Dendritic cell treated with granulocyte-macrophage colony-stimulating factor and Interleukin-4, amounts not matched to agents 40 ng/mL and 50 ng/mL, for 4 days (primary cell): ENCODE results near the gene TWF2.

Experiments used
- H3K27ac Mint-ChIP-seq: one replicate; pipeline ENCODE4 v1.8.0; 2022; ENCODE audit warnings: mild to moderate bottlenecking, mixed read lengths
- H3K27me3 Mint-ChIP-seq: one replicate; pipeline ENCODE4 v1.8.0; 2022; ENCODE audit warnings: mild to moderate bottlenecking, mixed read lengths
- H3K36me3 Mint-ChIP-seq: one replicate; pipeline ENCODE4 v1.8.0; 2022; ENCODE audit warnings: low read depth, mixed read lengths
- H3K4me1 Mint-ChIP-seq: one replicate; pipeline ENCODE4 v1.8.0; 2022; ENCODE audit warnings: low read depth, mixed read lengths
- H3K4me3 Mint-ChIP-seq: one replicate; pipeline ENCODE4 v1.8.0; 2022; ENCODE audit warnings: mild to moderate bottlenecking, moderate library complexity, mixed read lengths
- H3K9me3 Mint-ChIP-seq: one replicate; pipeline ENCODE4 v1.8.0; 2022; ENCODE audit warnings: mixed read lengths
- intact Hi-C: fragments of 100-400 bp; cut with micrococcal nuclease; formaldehyde crosslinking; loops from one replicate; pipeline ENCODE4 v1.15.0; 2022

The TWF2 gene

DNA sequence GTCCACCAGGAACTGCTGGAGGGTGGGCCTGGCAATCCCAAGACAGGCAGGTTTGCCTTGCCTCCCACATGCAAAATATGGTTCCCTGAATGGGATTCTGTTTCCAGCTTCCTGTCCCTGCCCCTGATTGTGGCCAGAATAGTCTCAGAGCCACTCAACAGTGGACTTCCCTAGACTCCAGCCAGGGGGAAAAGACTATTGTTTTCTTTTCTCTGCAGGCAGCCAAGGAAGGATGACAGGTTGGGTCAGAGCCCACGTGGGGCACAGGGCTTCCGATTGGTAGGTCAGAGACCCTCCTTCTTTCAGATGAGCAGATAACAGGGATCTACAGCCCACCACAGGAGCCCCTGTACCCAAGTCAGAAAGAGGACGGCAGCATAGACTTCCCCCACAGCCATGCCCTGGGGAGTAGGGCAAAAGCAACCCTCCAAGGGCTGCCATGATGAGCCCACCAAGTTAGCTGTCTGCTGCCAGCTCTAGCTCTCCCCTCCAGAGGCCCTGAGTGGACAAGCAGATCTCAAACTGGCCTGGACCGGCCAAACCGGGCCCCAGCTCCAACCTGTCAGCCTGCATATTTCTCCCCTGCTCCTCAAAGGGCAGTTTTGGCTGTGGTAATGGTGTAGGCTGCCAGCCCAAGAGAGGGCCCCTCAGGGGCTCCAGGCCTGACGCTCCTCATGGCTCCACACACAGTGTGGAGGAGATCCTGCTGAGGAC, 19.9 kb downstream of the TWF2 start:
- intact Hi-C loops, result no loop called here
- Mint-ChIP-seq H3K9me3 (no peaks in the 10 kb centered on the region), H3K4me1 (peaks cover 48% of the 10 kb centered on the region), H3K27me3 (peaks cover 5% of the 10 kb centered on the region), H3K27ac (no peak overlapping the region), H3K4me3 (no peak overlapping the region), H3K36me3 (peaks cover 58% of the 10 kb centered on the region)

DNA sequence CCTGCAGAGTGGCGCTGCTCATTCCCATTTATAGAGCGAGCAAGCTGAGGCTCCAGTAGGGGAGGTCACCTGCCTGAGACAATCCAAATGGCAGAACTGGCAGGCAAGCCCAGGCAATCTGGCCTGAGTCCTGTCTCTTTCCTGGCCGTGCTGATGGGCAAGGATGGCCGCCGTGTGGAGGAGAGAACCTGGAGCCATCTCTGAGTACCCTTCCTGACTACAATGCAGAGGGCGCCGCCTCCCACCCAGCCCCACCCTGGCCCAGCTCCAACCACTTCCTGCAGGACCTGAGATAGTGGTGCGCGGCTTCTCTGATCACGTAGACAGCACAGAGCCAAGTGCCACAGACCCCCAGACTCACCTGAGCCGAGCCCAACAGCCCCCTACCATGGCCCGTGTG, 20.5 kb downstream of the TWF2 start:
- peaks cover 1% of the 10 kb centered on the region for H3K27me3 Mint-ChIP-seq
- peaks cover 42% of the 10 kb centered on the region for H3K4me1 Mint-ChIP-seq
- no peak overlapping the region for H3K4me3 Mint-ChIP-seq
- peaks cover 58% of the 10 kb centered on the region for H3K36me3 Mint-ChIP-seq
- intact Hi-C loops, result no loop called here
- no peak overlapping the region for H3K27ac Mint-ChIP-seq
- no peaks in the 10 kb centered on the region for H3K9me3 Mint-ChIP-seq

DNA sequence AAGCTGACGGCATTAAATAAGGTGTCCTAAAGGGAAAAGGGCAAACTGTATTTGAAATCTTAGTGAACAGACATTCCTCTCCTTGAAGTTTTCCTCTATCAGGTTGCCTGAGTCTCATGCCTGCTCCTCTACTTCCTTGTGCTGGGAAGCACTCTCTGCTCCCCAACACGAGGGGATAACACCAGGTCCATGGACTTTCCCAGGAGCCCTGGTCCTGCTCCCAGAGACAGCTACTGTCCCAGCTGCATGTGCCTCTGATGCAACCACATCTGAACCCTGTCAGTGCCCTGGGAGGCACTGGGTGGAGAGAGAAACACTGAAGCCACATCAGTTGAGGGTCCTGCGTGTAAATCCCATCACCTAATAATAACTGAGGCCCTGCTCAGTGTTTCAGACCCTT, 20.9 kb downstream of the TWF2 start:
- intact Hi-C loops, result no loop called here

DNA sequence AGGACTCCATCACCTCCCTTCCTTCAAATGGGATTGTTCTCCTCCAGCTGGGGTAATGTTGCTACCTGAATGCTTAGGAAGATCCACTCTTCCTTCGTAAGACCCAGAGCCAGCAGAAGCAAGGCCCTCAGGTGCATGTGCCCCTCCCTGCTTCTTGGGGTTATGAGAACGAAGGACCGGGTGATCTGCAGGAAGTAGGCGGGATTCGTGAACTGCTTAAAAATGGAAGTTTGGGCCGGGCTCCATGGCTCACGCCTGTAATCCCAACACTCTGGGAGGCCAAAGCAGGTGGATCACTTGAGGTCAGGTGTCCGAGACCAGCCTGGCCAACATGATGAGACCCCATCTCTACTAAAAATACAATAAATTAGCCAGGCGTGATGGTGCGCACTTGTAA, 21.6 kb downstream of the TWF2 start:
- Mint-ChIP-seq H3K36me3 (peaks cover 58% of the 10 kb centered on the region), H3K27ac (no peak overlapping the region), H3K4me1 (peaks cover 35% of the 10 kb centered on the region), H3K27me3 (no peaks in the 10 kb centered on the region), H3K9me3 (no peaks in the 10 kb centered on the region), H3K4me3 (no peak overlapping the region)
- intact Hi-C loops, result no loop called here

More for the DNA sequence above, 20.9 kb downstream of the TWF2 start:
- no peaks in the 10 kb centered on the region for H3K27me3 Mint-ChIP-seq
- H3K9me3 Mint-ChIP-seq, result no peaks in the 10 kb centered on the region
- H3K27ac Mint-ChIP-seq, result no peak overlapping the region
- peaks cover 38% of the 10 kb centered on the region for H3K4me1 Mint-ChIP-seq
- peaks cover 58% of the 10 kb centered on the region for H3K36me3 Mint-ChIP-seq
- no peak overlapping the region for H3K4me3 Mint-ChIP-seq

DNA sequence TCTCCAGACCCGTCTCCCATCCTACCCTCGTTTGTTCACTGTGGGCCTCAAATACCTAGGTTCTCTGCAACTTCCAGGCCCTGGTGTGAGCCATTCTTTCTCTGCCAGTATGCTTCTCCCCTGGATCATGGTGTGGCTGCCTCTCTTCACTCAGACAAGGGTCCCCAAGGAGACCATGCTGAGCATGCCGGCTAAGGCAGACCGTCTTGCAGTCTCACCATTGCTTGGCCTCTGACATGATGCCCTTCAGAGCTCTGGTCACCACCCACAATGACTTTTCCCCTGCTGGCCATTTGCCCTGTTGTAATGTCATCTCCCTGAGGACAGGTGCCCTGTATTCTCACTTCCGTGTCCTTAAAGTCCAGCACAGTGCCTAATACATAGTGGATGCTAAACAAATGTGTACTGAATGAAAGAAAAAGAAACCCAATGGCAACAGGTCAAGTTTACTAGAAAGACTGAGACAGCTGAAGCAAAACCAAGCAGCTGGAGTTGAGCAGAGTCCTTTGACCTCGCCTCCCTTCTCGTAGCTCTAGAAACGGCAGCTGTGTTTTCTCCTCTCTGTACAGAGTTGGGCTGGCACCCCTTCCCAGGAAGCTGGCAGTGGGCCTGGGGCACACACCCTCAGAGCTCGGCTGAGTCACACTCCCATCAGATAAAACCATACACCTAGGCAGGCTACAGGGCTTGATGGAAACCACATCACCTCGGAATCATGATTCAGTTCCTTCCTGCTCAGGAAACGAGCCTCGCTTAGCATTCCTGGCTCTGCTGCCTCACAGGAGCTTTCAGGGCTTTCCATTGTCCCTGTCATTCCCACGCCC, 22.2 kb downstream of the TWF2 start:
- peaks cover 35% of the 10 kb centered on the region for H3K4me1 Mint-ChIP-seq
- no peaks in the 10 kb centered on the region for H3K27me3 Mint-ChIP-seq
- intact Hi-C loops, result no loop called here
- H3K36me3 Mint-ChIP-seq, result peaks cover 58% of the 10 kb centered on the region
- H3K4me3 Mint-ChIP-seq, result no peak overlapping the region
- H3K27ac Mint-ChIP-seq, result no peak overlapping the region
- H3K9me3 Mint-ChIP-seq, result no peaks in the 10 kb centered on the region

GRCh38 chr3:52215351-52215750, 23.6 kb downstream of the TWF2 start:
- Mint-ChIP-seq H3K27ac (no peak overlapping the region), H3K36me3 (peaks cover 64% of the 10 kb centered on the region)

DNA sequence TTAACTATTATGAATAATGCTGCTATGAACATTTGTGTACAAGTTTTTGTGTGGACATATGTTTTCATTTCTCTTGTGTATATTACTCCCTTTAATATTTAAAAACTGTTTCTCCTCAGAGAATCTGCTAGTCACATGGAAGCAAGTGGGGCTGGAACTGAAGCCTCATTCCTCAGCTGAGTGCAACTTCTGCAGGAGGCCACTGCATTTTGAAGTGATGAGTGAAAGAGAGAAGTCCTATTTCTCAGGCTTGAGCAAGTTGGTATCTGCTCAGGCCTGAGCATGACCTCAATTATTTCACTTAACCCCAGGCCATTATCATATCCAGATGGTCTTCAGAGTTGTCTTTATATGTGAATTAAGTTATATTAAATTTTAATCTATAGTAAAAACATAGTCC, 25.1 kb downstream of the TWF2 start:
- peaks cover 39% of the 10 kb centered on the region for H3K4me1 Mint-ChIP-seq

More at GRCh38 chr3:52215351-52215750, 23.6 kb downstream of the TWF2 start:
- peaks cover 37% of the 10 kb centered on the region for H3K4me1 Mint-ChIP-seq
- H3K4me3 Mint-ChIP-seq, result no peak overlapping the region
- no peaks in the 10 kb centered on the region for H3K9me3 Mint-ChIP-seq
- intact Hi-C loops, result no loop called here
- no peaks in the 10 kb centered on the region for H3K27me3 Mint-ChIP-seq

GRCh38 chr3:52213005-52213404, 26.0 kb downstream of the TWF2 start:
- Mint-ChIP-seq H3K4me1 (peaks cover 30% of the 10 kb centered on the region), H3K36me3 (peaks cover 88% of the 10 kb centered on the region)

More for the DNA sequence above, 25.1 kb downstream of the TWF2 start:
- Mint-ChIP-seq H3K27me3 (no peaks in the 10 kb centered on the region), H3K9me3 (no peaks in the 10 kb centered on the region), H3K4me3 (no peak overlapping the region), H3K36me3 (peaks cover 79% of the 10 kb centered on the region), H3K27ac (no peak overlapping the region)
- intact Hi-C loops, result no loop called here

GRCh38 chr3:52211268-52211891, 27.6 kb downstream of the TWF2 start:
- H3K4me1 Mint-ChIP-seq, result peaks cover 14% of the 10 kb centered on the region
- H3K27ac Mint-ChIP-seq, result no peak overlapping the region

More at GRCh38 chr3:52213005-52213404, 26.0 kb downstream of the TWF2 start:
- Mint-ChIP-seq H3K27ac (no peak overlapping the region), H3K27me3 (no peaks in the 10 kb centered on the region), H3K4me3 (no peak overlapping the region), H3K9me3 (no peaks in the 10 kb centered on the region)
- intact Hi-C loops, result no loop called here

DNA sequence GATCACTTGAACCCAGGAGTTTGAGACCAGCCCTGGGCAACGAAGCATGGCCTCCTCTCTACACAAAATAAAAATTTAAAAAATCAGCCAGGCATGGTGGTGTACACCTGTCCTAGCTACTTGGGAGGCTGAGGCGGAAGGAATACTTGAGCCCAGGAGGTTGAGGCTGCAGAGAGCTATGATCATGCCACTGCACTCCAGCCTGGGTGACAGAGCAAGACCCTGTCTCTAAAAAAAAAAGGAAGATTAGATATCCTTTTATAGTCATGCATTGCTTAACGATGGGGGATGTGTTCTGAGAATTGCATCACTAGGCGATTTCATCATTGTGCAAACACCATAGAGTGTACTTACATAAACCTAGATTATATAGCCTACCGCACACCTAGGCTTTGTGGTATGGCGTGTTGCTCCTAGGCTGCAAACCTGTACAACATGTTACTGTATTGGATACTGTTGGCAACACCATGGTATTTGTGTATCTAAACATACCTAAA, 28.4 kb downstream of the TWF2 start:
- no peaks in the 10 kb centered on the region for H3K27me3 Mint-ChIP-seq
- H3K4me3 Mint-ChIP-seq, result no peak overlapping the region
- peaks cover 100% of the 10 kb centered on the region for H3K36me3 Mint-ChIP-seq
- no peaks in the 10 kb centered on the region for H3K9me3 Mint-ChIP-seq
- no peak overlapping the region for H3K27ac Mint-ChIP-seq
- intact Hi-C loops, result no loop called here
- peaks cover 13% of the 10 kb centered on the region for H3K4me1 Mint-ChIP-seq

More at GRCh38 chr3:52211268-52211891, 27.6 kb downstream of the TWF2 start:
- intact Hi-C loops, result no loop called here
- H3K27me3 Mint-ChIP-seq, result no peaks in the 10 kb centered on the region
- H3K4me3 Mint-ChIP-seq, result no peak overlapping the region
- no peaks in the 10 kb centered on the region for H3K9me3 Mint-ChIP-seq
- H3K36me3 Mint-ChIP-seq, result peaks cover 100% of the 10 kb centered on the region

DNA sequence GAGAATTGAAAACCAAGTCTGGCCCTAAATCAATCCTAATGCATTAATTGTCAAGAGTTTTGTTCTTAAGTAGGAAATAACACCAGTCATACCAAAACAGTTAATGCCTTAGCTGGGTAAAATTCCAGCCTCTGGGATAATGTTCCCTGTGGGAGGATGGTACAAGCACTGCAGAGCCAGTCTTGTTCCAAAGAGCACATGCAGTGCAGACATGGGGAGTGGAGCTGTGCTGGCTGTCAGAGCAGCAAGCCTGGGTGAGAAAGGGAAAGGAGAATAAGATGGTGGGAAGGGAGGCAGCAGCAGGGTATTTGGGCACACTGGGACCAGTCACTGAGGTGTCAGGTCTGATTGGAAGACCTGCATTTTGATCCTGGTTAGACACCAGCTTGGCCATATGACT, 28.9 kb downstream of the TWF2 start:
- peaks cover 13% of the 10 kb centered on the region for H3K4me1 Mint-ChIP-seq
- H3K27me3 Mint-ChIP-seq, result no peaks in the 10 kb centered on the region
- H3K36me3 Mint-ChIP-seq, result peaks cover 100% of the 10 kb centered on the region
- no peaks in the 10 kb centered on the region for H3K9me3 Mint-ChIP-seq
- intact Hi-C loops, result no loop called here
- H3K27ac Mint-ChIP-seq, result peak overlapping the region; percentile 3
- H3K4me3 Mint-ChIP-seq, result no peak overlapping the region

- Mint-ChIP-seq H3K36me3 (peaks cover 100% of the 10 kb centered on the region), H3K4me1 (peaks cover 17% of the 10 kb centered on the region), H3K27me3 (no peaks in the 10 kb centered on the region), H3K4me3 (no peak overlapping the region), H3K9me3 (no peaks in the 10 kb centered on the region), H3K27ac (no peak overlapping the region)
- intact Hi-C loops, result no loop called here
These were observed 30.4 kb downstream of the TWF2 start for GRCh38 chr3:52208556-52208955.

- Mint-ChIP-seq H3K36me3 (peaks cover 88% of the 10 kb centered on the region), H3K4me1 (peaks cover 43% of the 10 kb centered on the region), H3K4me3 (no peak overlapping the region), H3K9me3 (no peaks in the 10 kb centered on the region), H3K27ac (no peak overlapping the region), H3K27me3 (no peaks in the 10 kb centered on the region)
- intact Hi-C loops, result no loop called here
These were observed 33.1 kb downstream of the TWF2 start for GRCh38 chr3:52205727-52206372.
